ENCODE measurements around the gene ZFYVE27. TPM values are rescaled to one million over a fixed set of nuclear protein-coding genes. Genes with fewer than 3 reads are reported as not detected.

ZFYVE27 gene
- total RNA-seq, 2 experiments from 2014 or later: 31.4 to 32.8 TPM

- no peaks in the 10 kb centered on the region for H3K27me3 Mint-ChIP-seq
- H3K36me3 Mint-ChIP-seq: peaks cover 6% of the 10 kb centered on the region
- H3K4me3 Mint-ChIP-seq: no peak overlapping the region
- H3K4me1 Mint-ChIP-seq: peaks cover 2% of the 10 kb centered on the region
- DNase-seq (no peak), ATAC-seq (no peak)
- H3K9me3 Mint-ChIP-seq (ENCODE audit: low read depth): no peaks in the 10 kb centered on the region
- CTCF ChIA-PET: interaction anchor here (0.9 to 7.3 kb wide), 3 partner anchors 17 to 267 kb away, joined by 3 to 29 read pairs (median 5); no protein-coding TSS in a partner anchor
- no peak overlapping the region for H3K27ac Mint-ChIP-seq
Observed at GRCh38 chr10:97761331-97761865, 24.5 kb downstream of the ZFYVE27 start.

- H3K4me3 Mint-ChIP-seq: no peak overlapping the region
- no peak overlapping the region for H3K27ac Mint-ChIP-seq
- H3K27me3 Mint-ChIP-seq: no peaks in the 10 kb centered on the region
- peaks cover 2% of the 10 kb centered on the region for H3K4me1 Mint-ChIP-seq
- no peak for ATAC-seq
- DNase-seq: no peak
- CTCF ChIA-PET: interaction anchor here (1.2 to 7.3 kb wide), 2 partner anchors 60 to 107 kb away, joined by 3 to 29 read pairs; no protein-coding TSS in a partner anchor
- H3K36me3 Mint-ChIP-seq: peaks cover 6% of the 10 kb centered on the region
- H3K9me3 Mint-ChIP-seq (ENCODE audit: low read depth): no peaks in the 10 kb centered on the region
Observed at GRCh38 chr10:97762056-97762455, 25.1 kb downstream of the ZFYVE27 start.

DNA sequence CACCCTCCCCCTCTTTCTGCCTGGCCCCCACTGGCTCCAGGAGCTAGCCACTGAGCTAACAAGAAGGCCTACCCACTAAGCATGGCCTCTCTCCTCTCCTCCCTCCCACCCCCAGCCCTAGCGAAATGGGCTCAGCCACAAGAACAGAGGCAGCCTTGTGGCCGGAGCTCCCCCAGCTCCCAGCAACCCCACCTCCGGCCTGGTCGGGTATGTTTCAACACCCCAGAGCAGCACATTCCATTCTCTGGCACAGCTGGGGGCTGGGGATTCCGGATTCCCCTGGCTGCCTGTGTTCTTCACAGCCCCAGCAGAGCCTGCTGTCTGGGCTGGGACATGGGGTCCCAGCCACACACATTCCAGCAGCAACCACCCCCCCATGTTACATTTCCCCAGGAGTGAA lies 25.9 kb downstream of the ZFYVE27 start:
- H3K27me3 Mint-ChIP-seq: no peaks in the 10 kb centered on the region
- no peak overlapping the region for H3K4me3 Mint-ChIP-seq

GRCh38 chr10:97763411-97763810 lies 26.5 kb downstream of the ZFYVE27 start:
- ATAC-seq: no peak
- Mint-ChIP-seq H3K4me1 (peaks cover 2% of the 10 kb centered on the region), H3K27me3 (no peaks in the 10 kb centered on the region), H3K4me3 (no peak overlapping the region), H3K9me3 (ENCODE audit: low read depth) (no peaks in the 10 kb centered on the region), H3K27ac (no peak overlapping the region), H3K36me3 (peaks cover 6% of the 10 kb centered on the region)
- CTCF ChIA-PET: interaction anchor here (1.0 to 7.3 kb wide), 4 partner anchors 10 to 278 kb away, joined by 3 to 29 read pairs (median 4); no protein-coding TSS in a partner anchor
- DNase-seq: no peak

More for the DNA sequence above, 25.9 kb downstream of the ZFYVE27 start:
- peaks cover 2% of the 10 kb centered on the region for H3K4me1 Mint-ChIP-seq
- DNase-seq (no peak), ATAC-seq (no peak)
- peaks cover 6% of the 10 kb centered on the region for H3K36me3 Mint-ChIP-seq
- no peaks in the 10 kb centered on the region for H3K9me3 Mint-ChIP-seq (ENCODE audit: low read depth)
- CTCF ChIA-PET: interaction anchor here (1.0 to 7.3 kb wide), 5 partner anchors 10 to 279 kb away, joined by 3 to 29 read pairs (median 3); no protein-coding TSS in a partner anchor
- H3K27ac Mint-ChIP-seq: no peak overlapping the region

DNA sequence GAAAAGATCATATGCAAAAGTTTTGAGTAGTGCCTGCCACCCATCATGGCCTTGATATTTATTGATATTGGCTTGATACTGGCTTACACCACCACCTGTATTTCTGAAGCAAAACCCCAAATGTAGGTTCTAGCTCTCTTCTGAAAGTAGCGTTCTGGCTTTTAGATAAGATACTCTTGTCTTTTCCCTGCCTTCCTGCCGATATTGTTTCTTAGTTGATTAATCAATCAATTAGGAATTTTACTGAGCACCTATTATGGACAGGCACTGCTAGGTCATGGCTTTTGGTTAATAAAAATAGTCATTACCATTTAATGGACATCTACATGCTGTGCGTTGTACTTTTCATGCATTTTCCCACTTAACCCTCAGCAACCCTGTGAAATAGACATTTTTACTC lies 27.0 kb downstream of the ZFYVE27 start:
- Mint-ChIP-seq H3K4me1 (peaks cover 2% of the 10 kb centered on the region), H3K27ac (no peak overlapping the region), H3K4me3 (no peak overlapping the region), H3K9me3 (ENCODE audit: low read depth) (no peaks in the 10 kb centered on the region), H3K36me3 (peaks cover 6% of the 10 kb centered on the region), H3K27me3 (no peaks in the 10 kb centered on the region)
- ATAC-seq (no peak), DNase-seq (no peak)
- CTCF ChIA-PET: interaction anchor here (0.7 to 7.3 kb wide), 4 partner anchors 11 to 278 kb away, joined by 3 to 29 read pairs (median 4); no protein-coding TSS in a partner anchor

DNA sequence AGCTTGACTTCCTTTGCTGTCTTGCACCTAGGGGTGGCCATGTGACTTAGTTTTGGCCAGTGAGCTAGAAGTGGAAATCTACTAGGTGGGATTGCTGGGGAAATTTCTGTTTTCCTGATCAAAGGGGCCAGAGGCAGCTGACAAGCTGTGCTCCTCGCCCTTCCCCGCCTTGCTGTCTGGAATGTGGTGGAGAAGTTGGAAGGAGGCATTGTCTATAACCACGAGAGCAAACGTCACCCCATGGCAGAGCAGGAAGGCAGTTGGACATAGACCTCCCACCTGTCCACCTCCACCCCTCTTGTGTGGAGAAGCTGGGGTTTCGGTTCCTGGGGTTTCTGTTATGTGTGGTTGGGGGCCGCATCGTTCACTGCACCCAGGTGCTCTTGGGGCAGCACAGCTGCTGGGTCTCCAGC lies 27.6 kb downstream of the ZFYVE27 start:
- Mint-ChIP-seq H3K27ac (no peak overlapping the region), H3K36me3 (peaks cover 3% of the 10 kb centered on the region), H3K4me3 (no peak overlapping the region), H3K4me1 (peaks cover 2% of the 10 kb centered on the region), H3K27me3 (peaks cover 4% of the 10 kb centered on the region), H3K9me3 (ENCODE audit: low read depth) (no peaks in the 10 kb centered on the region)
- DNase-seq (no peak), ATAC-seq (no peak)
- CTCF ChIA-PET: interaction anchor here (0.7 to 7.3 kb wide), 3 partner anchors 28 to 105 kb away, joined by 3 to 29 read pairs (median 14); no protein-coding TSS in a partner anchor

GRCh38 chr10:97765201-97765600 lies 28.3 kb downstream of the ZFYVE27 start:
- ATAC-seq: no peak
- Mint-ChIP-seq H3K27ac (no peak overlapping the region), H3K4me3 (no peak overlapping the region), H3K9me3 (ENCODE audit: low read depth) (no peaks in the 10 kb centered on the region), H3K36me3 (peaks cover 3% of the 10 kb centered on the region), H3K4me1 (peaks cover 2% of the 10 kb centered on the region), H3K27me3 (peaks cover 9% of the 10 kb centered on the region)
- CTCF ChIA-PET: interaction anchor here (1.2 to 7.3 kb wide), 3 partner anchors 27 to 104 kb away, joined by 3 to 29 read pairs (median 14); no protein-coding TSS in a partner anchor
- DNase-seq: no peak

DNA sequence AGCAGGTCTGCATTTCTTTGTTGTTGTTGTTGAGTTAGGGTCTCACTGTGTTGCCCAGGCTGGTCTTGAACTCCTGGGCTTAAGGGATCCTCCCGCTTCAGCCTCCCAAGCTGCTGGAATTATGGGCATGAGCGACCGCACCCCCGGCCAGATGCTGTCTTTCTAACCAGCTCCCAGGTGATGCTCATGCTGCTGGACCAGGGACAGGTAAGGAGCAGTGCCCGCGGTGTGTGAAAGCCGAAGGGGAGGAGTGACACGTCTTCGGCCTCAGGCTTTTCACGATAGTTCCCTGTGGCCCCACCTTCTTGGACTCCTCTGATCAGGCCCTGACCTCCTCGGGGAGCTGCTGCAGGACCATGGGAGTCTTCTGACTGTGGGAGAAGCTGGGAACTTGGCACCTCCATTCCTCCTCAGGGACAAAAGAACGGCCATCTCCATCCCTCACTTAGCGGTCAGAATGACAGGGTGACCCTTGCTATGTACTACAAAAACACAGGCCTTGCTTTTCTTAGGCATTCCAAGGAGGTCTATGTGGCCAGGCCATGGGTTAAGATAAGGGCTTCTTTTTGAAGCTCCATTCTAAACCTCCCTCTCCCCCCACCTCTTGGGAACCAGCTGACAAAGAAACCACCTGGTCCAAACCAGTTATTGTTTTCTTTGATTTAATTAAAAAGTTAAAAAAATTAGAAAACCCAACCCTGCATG lies 29.3 kb downstream of the ZFYVE27 start:
- Mint-ChIP-seq H3K4me3 (no peak overlapping the region), H3K27me3 (peaks cover 20% of the 10 kb centered on the region), H3K27ac (no peak overlapping the region), H3K4me1 (peaks cover 2% of the 10 kb centered on the region), H3K9me3 (ENCODE audit: low read depth) (no peaks in the 10 kb centered on the region), H3K36me3 (peaks cover 3% of the 10 kb centered on the region)
- no peak for ATAC-seq
- DNase-seq: no peak
- CTCF ChIA-PET: interaction anchor here (1.2 to 4.2 kb wide), 5 partner anchors 13 to 279 kb away, joined by 3 to 14 read pairs (median 4); no protein-coding TSS in a partner anchor

- CTCF ChIA-PET: interaction anchor here (0.6 to 4.2 kb wide), 5 partner anchors 12 to 278 kb away, joined by 3 to 14 read pairs (median 4); no protein-coding TSS in a partner anchor
- Mint-ChIP-seq H3K36me3 (peaks cover 2% of the 10 kb centered on the region), H3K27me3 (peaks cover 26% of the 10 kb centered on the region), H3K4me1 (peaks cover 5% of the 10 kb centered on the region), H3K27ac (no peak overlapping the region), H3K9me3 (ENCODE audit: low read depth) (no peaks in the 10 kb centered on the region), H3K4me3 (no peak overlapping the region)
- DNase-seq: no peak
- ATAC-seq: no peak
Observed at GRCh38 chr10:97766996-97767924, 30.3 kb downstream of the ZFYVE27 start.

DNA sequence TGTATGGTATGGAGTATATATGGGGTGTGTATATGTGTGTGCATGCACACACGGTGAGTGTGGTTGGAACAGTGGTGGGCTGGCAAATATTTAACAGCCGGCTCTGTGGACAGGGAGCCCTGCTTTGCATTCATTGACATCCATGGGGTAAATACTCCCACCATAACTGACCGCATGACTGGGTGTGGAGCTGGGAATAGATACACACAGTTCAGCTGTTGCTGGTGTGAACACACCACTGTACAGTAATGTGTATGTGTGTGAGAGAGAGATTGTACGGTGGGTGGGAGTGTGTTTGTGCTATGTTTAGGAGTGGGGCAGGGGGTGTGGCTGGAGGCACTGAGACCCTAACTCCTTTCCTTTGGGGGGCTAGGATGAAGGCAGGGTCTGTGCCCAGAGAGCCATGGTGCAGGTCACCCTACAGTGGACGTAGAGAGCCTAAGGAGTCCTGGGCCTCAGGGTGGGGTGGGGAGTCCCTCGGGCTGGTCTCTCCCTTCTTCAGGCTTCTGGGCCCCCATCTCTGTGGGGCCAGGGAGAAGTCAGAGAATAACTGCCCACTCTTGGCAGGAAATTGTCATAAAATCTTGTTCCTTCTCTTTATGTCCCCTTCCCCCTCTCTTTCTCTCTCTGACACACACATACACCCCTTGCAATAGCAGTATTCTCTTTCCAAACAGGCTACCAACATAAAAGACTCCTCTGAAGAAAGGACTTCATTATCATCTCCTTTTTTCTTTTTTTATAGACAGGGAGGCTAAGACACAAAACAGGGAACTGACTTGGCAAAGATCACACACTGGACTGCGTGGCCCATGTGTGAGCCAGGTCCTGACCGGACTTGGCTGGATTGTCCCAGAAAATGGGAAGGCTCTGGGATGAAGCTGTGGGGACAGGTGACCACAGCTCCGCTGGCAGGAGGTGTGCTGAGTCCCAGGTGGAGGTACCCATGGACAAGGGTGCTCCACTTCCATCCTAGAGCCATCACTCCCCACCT lies 31.7 kb downstream of the ZFYVE27 start:
- no peak overlapping the region for H3K4me3 Mint-ChIP-seq
- no peak overlapping the region for H3K27ac Mint-ChIP-seq
- H3K27me3 Mint-ChIP-seq: peaks cover 40% of the 10 kb centered on the region
- CTCF ChIA-PET: interaction anchor here (2.4 to 4.2 kb wide), 2 partner anchors 10 to 24 kb away, joined by 6 to 14 read pairs; no protein-coding TSS in a partner anchor
- DNase-seq (no peak), ATAC-seq (no peak)
- H3K36me3 Mint-ChIP-seq: peaks cover 2% of the 10 kb centered on the region
- H3K9me3 Mint-ChIP-seq (ENCODE audit: low read depth): no peaks in the 10 kb centered on the region
- peaks cover 6% of the 10 kb centered on the region for H3K4me1 Mint-ChIP-seq

DNA sequence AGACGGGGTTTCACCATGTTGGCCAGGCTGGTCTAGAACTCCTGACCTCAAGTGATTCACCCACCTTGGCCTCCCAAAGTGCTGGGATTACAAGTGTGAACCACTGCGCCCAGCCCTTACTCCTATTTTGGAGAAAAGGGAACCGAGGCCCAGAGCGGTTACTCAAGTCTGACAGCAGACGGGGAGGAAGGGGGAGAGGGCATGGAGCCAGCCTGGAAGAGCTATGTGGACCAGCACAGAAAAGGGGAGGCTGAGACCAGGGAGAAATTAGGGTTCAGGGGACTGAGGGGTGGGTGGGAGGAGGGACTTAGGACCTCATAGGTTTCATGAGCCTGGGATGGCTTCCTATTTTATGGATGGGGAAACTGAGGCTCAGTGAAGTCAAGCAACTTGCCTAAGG lies 33.3 kb downstream of the ZFYVE27 start:
- H3K27ac Mint-ChIP-seq: no peak overlapping the region
- ATAC-seq (no peak), DNase-seq (no peak)
- H3K4me1 Mint-ChIP-seq: peaks cover 3% of the 10 kb centered on the region
- H3K36me3 Mint-ChIP-seq: peaks cover 2% of the 10 kb centered on the region
- peaks cover 49% of the 10 kb centered on the region for H3K27me3 Mint-ChIP-seq
- CTCF ChIA-PET: no interaction called here
- no peak overlapping the region for H3K4me3 Mint-ChIP-seq
- no peaks in the 10 kb centered on the region for H3K9me3 Mint-ChIP-seq (ENCODE audit: low read depth)

All from activated CD8-positive, alpha-beta memory T cell treated with anti-CD3 and anti-CD28 coated beads, Interleukin-2, amount 10 ng/mL, durations not matched to agents 7 days and 5 days (primary cell).